NCI-H774 (cell line): Measurements from ENCODE around the gene PIP4K2B.
A peak's percentile ranks its signal among the peaks of the same experiment; 100 is the strongest.
"Not testable (repeated sequence)": the region's sequence is repeated elsewhere in the genome, so short reads cannot be mapped to it uniquely, and the experiment has no call there.

Source experiments
- DNase-seq: peaks from one replicate; lab custom pipeline; 2025; lab: John Stamatoyannopoulos, UW

PIP4K2B gene

DNA sequence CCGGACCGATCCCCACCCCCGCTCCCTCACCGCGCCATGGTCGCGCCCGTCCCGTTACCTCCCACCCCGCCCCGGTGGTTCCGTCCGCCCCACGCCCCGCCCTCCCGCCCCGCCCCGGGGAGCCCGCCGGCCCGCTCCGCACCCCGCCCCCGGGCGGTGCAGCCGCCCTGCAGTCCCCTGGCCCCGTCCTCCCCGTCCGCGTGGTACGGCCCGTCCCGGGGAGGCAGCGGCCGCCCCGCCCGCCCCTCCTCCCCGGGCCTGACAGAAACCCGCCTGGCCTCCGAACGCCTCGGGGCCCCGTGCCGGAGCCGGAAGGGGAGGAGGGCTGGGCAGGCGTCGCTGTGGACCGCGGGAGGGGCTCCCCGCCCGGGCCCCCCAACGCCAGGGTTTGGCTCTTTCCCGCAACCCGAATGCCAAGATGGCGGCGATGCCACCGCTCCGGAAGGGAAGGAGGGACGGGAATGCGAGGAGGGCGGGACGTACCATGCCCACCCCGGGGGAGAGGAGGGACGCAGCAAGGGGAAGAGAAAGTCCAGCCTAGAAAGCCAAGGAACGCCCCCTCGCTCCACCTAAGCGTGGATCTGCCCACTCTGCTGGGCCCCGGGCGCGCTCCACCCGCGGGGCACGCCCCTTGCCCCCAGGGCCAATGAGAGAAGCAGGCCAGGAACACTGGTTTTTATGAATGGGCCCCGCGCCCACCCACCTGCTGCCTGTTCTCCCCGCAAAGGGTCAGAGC is at the start of gene PIP4K2B:
PIP4K2B (minus strand) TSS at position 56 of the 736 bp plus-strand sequence. CDS start 132 bp downstream, outside the sequence.
- DNase-seq: peak; percentile 100

GRCh38 chr17:38848557-38848891 is 49.2 kb upstream of the PIP4K2B start:
- no peak for DNase-seq

DNA sequence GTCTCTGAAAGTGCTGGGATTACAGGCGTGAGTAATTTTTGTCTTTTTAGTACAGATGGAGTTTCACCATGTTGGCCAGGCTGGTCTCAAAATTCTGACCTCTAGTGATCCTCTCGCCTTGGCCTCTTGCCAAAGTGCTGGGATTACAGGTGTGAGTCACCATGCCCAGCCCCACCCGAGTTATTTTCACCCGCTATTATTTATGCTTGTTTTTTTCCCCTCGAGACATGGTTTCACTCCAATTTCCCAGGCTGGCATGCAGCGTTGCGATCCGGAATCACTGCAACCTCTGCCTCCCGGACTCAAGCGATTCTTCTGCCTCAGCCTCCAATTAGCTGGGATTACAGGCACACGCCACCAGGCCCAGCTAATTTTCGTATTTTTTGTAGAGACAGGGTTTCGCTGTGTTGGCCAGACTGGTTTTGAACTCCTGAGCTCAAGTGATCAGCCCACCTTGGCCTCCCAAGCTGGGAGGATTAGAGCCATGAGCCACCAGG is 45.0 kb upstream of the PIP4K2B start:
- DNase-seq: peak; percentile 27

- no peak for DNase-seq
These were observed 26.4 kb upstream of the PIP4K2B start for GRCh38 chr17:38825762-38826247.

DNA sequence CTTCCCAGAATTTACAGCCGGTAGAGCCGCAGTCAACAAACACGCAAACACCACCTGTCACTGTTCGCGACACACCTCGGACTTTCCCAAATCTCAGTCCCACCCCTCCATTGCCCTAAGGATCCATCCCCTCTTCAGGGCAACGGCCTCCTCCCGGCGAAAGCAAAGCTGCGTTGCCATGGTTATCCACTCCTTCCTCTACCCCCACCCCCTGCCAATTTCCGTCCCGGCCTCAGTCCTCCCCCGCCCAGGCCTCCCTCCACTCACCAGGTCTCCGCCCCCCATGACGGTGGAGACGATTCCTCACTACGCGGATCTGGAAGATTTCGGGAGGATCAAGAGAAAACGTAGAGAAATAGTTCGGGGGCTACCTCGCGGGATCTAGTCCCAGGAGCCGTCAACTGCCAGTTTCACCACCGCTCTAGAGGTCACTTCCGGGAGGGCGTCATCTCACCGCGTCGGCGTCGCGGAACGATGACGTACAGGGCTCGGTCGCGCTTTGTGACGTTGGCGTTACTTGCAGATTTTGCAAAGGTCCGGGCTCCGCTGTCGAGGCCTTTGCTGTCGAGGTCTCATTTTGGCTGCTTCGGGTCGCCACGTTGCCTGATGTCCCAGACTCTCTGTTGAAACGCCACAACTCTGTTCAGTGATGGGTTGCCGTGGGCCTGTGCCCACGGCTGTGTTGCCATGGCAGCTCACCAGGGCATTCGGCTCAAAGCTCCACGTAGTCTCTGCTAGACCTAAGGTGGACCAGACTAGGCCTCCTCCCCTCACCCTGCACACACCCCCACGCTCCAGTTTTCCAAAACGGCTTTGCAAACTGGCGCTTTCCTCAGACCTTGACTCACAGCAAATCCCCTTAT is 25.8 kb upstream of the PIP4K2B start, which contains the start of gene CWC25:
CWC25 (minus strand) TSS at position 423 of the 863 bp plus-strand sequence; CDS start at position 285, 138 bp downstream.
- DNase-seq: peak; percentile 95

DNA sequence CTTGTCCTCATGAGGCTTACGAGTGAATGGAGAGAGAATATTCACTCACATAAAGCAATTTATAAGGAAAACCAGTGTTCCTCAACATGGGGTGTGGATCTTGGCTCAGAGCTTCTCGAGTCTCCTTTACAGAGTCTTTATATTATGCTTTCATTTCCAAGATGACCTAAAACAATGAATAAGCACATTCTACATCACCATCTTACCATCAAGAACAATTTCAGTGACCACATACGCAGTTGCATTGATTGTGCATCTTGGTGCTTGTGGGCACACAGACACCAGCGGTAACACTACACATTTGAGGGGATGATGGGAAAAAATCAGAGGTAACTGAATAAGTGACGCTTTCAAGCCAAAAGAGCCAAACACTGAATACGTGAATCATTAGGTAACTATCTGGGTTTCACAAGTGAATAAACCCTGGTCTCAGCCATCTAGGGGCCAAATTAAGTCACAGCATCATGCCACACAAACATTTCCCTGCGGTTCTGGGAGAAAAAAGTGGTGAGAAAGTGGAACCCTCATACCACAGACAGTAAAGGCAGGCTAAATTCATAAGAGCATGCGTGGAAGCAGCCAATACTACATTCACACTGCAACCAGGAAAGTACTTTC is 16.3 kb upstream of the PIP4K2B start:
- no peak for DNase-seq

GRCh38 chr17:38809828-38810227 is 10.5 kb upstream of the PIP4K2B start:
- DNase-seq: no peak

GRCh38 chr17:38800237-38800760 is 943 bp upstream of the PIP4K2B start:
- DNase-seq: no peak

- no peak for DNase-seq
These were observed 499 bp downstream of the PIP4K2B start for GRCh38 chr17:38798614-38799500.

GRCh38 chr17:38797828-38798227 is 1.5 kb downstream of the PIP4K2B start:
- DNase-seq: no peak

DNA sequence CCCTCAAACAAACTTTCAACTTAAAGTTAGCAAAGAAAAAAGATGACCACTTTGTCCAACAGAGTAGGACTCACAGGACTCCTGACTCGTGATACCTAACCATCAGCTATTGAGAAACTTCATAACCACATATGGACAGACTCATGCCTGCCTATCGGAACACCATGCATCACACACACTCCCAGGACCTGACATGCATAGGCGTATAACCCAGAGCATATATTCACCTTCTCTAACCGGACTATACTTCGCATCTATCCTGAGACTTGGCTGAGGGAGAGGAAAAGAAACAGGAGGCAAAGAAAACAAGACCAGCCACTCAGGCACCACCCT is 2.2 kb downstream of the PIP4K2B start:
- no peak for DNase-seq

GRCh38 chr17:38796451-38797157 is 2.8 kb downstream of the PIP4K2B start:
- no peak for DNase-seq

GRCh38 chr17:38794221-38794620 is 5.1 kb downstream of the PIP4K2B start:
- DNase-seq: no peak

DNA sequence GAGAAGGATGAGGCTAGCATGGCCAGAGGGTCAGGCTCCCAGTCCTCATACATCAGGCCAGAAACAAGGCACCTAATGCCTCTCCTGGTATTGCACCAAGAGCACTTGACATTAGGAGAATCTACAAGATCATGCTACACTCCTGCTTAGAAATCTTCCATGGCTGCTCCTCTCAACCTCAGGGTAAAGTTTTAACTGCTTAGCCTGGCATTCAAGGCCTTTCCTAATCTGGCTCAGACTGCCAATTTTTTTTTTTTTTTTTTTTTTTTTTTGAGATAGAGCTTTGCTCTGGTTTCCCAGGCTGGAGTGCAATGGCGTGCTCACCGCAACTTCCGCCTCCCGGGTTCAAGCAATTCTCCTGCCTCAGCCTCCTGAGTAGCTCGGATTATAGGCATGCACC is 8.2 kb downstream of the PIP4K2B start:
- DNase-seq: no peak

- not testable (repeated sequence) for DNase-seq
These were observed 9.1 kb downstream of the PIP4K2B start for GRCh38 chr17:38790148-38790707.

- DNase-seq: no peak
These were observed 10.2 kb downstream of the PIP4K2B start for GRCh38 chr17:38789185-38789584.

DNA sequence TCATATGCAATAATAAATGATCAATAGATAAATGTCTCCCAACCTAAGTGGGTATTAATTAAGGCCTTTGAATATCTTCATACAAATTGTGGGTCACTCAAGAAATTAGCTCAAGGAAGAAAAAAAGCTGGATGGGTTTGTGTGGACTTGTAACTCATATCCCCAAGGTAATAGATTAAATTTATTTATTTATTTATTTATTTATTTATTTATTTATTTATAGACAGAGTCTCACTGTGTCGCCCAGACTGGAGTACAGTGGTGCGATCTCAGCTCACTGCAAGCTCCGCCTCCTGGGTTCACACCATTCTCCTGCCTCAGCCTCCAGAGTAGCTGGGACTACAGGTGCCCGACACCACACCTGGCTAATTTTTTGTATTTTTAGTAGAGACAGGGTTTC is 11.4 kb downstream of the PIP4K2B start:
- DNase-seq: not testable (repeated sequence)

- DNase-seq: no peak
These were observed 13.0 kb downstream of the PIP4K2B start for GRCh38 chr17:38786372-38786771.

GRCh38 chr17:38783227-38783626 is 16.1 kb downstream of the PIP4K2B start:
- DNase-seq: no peak
